K562 (cell line): ENCODE data around the gene RELA. TPM values are rescaled to one million over a fixed set of nuclear protein-coding genes. Genes with fewer than 3 reads are reported as not detected.
A peak's percentile ranks its signal among the peaks of the same experiment; 100 is the strongest.

ENCODE experiments used
- CREB3 ChIP-seq: fragments of 450-650 bp; conservative IDR thresholded peaks from 2 replicates; pipeline ENCODE4 v1.6.1; 2016; ENCODE audit warnings: missing genetic modification characterization, low read depth, mild to moderate bottlenecking, missing compliant biosample characterization, moderate library complexity
- CSDE1 ChIP-seq, 2 experiments: fragments of 450-650 bp; IDR thresholded peaks; 2 replicates each; pipeline ENCODE4 v1.6.1; 2016; ENCODE audit warnings: mild to moderate bottlenecking in 1 of 2
- DMBX1 ChIP-seq: fragments of 250-450 bp; sonication (Bioruptor Pico); IDR thresholded peaks from 2 replicates; pipeline ENCODE4 v1.8.0; 2022; ENCODE audit warnings: inconsistent platforms, mild to moderate bottlenecking, moderate library complexity, borderline replicate concordance
- ESRRB ChIP-seq: fragments of 250-450 bp; sonication (Bioruptor Pico); IDR thresholded peaks from 2 replicates; pipeline ENCODE4 v1.5.0; 2020; ENCODE audit warnings: mild to moderate bottlenecking, moderate library complexity, borderline replicate concordance
- KDM5B ChIP-seq: fragments of 200-600 bp; sonication (generic); IDR thresholded peaks from 2 replicates; pipeline ENCODE4 v1.6.1; 2012; ENCODE audit warnings: low read depth, mild to moderate bottlenecking, moderate library complexity, low read length, control low read depth, inconsistent platforms; ENCODE audit not compliant: insufficient replicate concordance
- MTA2 ChIP-seq: fragments of 450-650 bp; IDR thresholded peaks from 2 replicates; pipeline ENCODE4 v1.6.1; 2016; ENCODE audit warnings: low read depth
- NFE2 ChIP-seq: IDR thresholded peaks from 2 replicates; pipeline ENCODE4 v1.6.1; 2014; ENCODE audit warnings: antibody characterized with exemption, low read depth
- RAD21 ChIP-seq, 2 experiments: fragments of 250-450 bp in 1 of 2; fragments of 450-650 bp in 1 of 2; sonication (Bioruptor Pico) in 1 of 2; formaldehyde crosslinking in 1 of 2; IDR thresholded peaks in 1 of 2; conservative IDR thresholded peaks in 1 of 2; 2 replicates each; pipeline versions ENCODE4 v1.4.0 to v1.8.0; 2020 to 2022; ENCODE audit warnings: mild to moderate bottlenecking in 2 of 2, moderate library complexity in 1 of 2
- SMAD4 ChIP-seq: fragments of 250-450 bp; sonication (Bioruptor Pico); conservative IDR thresholded peaks from 2 replicates; pipeline ENCODE4 v1.8.0; 2021; ENCODE audit warnings: inconsistent platforms, mild to moderate bottlenecking, moderate library complexity
- U2AF2 ChIP-seq: fragments of 200-400 bp; formaldehyde crosslinking; optimal IDR thresholded peaks from 2 replicates; pipeline ENCODE3; 2017; ENCODE audit warnings: low read depth, mild to moderate bottlenecking, low read length
- XRCC5 ChIP-seq: fragments of 200-400 bp; formaldehyde crosslinking; IDR thresholded peaks from 2 replicates; pipeline ENCODE4 v1.6.1; 2017; ENCODE audit warnings: low read depth, mild to moderate bottlenecking, low read length
- ZBTB9 ChIP-seq: fragments of 450-650 bp; formaldehyde crosslinking; IDR thresholded peaks from 2 replicates; pipeline ENCODE4 v1.4.0; 2020; ENCODE audit warnings: mild to moderate bottlenecking, moderate library complexity
- ZNF76 ChIP-seq: fragments of 250-450 bp; sonication (Bioruptor Pico); IDR thresholded peaks from 2 replicates; pipeline ENCODE4 v1.4.0; 2020; ENCODE audit warnings: mild to moderate bottlenecking, moderate library complexity, borderline replicate concordance
- polyA plus RNA-seq, 8 experiments: library from polyadenylated mRNA; depleted of rRNA in 4 of 8; stranded (reverse) in 5 of 8; unstranded in 3 of 8; fragments of >200 nt; fragmentation: Nextera tagmentation in 2 of 8; fragmentation: Illumina TruSeq in 1 of 8; extraction: Ambion mirVana in 2 of 8; extraction: Trizol in 1 of 8; gene quantifications; 2 replicates each; pipeline versions ENCODE4 v1.2.1 to v1.2.3, GENCODE V29; 2011 to 2014; ENCODE audit warnings: inconsistent platforms in 1 of 8, missing spikeins in 1 of 8
- total RNA-seq, 7 experiments: library from RNA; depleted of rRNA in 6 of 7; stranded (reverse); fragments of >200 nt in 6 of 7; fragmentation: Illumina TruSeq in 2 of 7; extraction: Trizol in 2 of 7; gene quantifications; 2 replicates each; pipeline versions ENCODE4 v1.2.1 to v1.2.3, GENCODE V29; 2011 to 2021; ENCODE audit warnings: low replicate concordance in 1 of 7
- TF ChIP-seq, protein P1 (sequence below): sonication (generic); IDR thresholded peaks from 2 replicates; pipeline ENCODE4 v1.6.1; 2016
- TF ChIP-seq, protein P2 (sequence below): fragments of 250-450 bp; sonication (Bioruptor Pico); IDR thresholded peaks from 2 replicates; pipeline ENCODE4 v1.6.1; 2021; ENCODE audit warnings: mild to moderate bottlenecking
- TF ChIP-seq, protein P3 (sequence below): sonication (generic); formaldehyde crosslinking; IDR thresholded peaks from 2 replicates; pipeline ENCODE4 v1.8.1; 2023; ENCODE audit warnings: mild to moderate bottlenecking, missing genetic modification reagents
- TF ChIP-seq, protein P4 (sequence below): IDR thresholded peaks from 2 replicates; pipeline ENCODE4 v1.6.1; 2012; ENCODE audit warnings: low read depth, low read length, improper control_type of control experiment, borderline replicate concordance

The RELA gene
- total and polyA plus RNA-seq, 9 of the 15 experiments (the other 6 are each of a cell fraction or from before 2014, with no cell fraction given), result 6.0 to 67.4 (median 20.6) TPM

DNA sequence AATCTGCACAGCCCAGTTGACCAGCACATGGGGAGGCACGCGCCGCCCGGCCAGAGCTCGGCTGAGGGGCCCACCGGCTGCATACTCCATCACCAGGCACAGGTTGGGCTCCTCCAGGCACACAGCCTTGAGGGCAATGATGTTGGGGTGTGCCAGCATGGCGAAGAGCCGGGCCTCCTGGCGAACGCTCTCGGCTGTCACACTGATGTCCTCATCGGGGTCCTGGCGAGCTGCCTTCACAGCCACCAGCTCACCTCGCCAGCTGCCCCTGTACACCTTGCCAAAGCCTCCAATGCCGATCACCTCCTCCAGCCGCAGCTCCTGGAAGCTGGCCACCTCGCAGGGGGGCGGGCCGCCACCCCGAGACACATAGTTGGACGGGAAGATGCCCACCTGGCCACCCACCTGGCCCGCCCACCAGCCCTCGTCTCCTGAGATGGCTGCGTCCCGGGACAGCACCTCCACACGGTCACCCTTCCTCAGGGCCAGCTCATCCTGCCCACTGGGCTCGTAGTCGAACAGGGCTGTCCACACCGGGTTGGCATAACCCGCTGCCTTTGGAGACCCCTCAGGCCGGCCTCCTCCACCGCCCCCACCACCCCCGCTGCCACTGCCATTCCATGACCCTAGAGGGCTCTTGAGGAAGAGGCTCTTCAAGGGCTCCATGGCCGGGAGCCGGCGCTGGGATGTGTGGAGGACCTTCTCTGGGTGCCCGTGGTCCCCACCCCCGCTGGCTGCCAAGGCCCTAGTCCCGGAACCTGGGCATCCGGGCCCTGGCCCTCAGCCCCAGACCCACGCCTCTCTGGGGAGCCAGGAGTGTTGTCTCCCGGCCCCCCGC is 49.4 kb downstream of the RELA start (continued):
- TF ChIP-seq, protein P1, sequence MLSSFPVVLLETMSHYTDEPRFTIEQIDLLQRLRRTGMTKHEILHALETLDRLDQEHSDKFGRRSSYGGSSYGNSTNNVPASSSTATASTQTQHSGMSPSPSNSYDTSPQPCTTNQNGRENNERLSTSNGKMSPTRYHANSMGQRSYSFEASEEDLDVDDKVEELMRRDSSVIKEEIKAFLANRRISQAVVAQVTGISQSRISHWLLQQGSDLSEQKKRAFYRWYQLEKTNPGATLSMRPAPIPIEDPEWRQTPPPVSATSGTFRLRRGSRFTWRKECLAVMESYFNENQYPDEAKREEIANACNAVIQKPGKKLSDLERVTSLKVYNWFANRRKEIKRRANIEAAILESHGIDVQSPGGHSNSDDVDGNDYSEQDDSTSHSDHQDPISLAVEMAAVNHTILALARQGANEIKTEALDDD, result no peak
- no peak for TF ChIP-seq CSDE1 (IDR thresholded peaks at IDR 0.05)
- TF ChIP-seq SMAD4 (CRISPR knock-in tag), result no peak
- TF ChIP-seq, protein P2, sequence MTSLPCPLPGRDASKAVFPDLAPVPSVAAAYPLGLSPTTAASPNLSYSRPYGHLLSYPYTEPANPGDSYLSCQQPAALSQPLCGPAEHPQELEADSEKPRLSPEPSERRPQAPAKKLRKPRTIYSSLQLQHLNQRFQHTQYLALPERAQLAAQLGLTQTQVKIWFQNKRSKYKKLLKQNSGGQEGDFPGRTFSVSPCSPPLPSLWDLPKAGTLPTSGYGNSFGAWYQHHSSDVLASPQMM (CRISPR knock-in tag), result no peak
- no peak for TF ChIP-seq XRCC5
- no peak for TF ChIP-seq CREB3 (tag)
- no peak for TF ChIP-seq U2AF2
- TF ChIP-seq, protein P3, sequence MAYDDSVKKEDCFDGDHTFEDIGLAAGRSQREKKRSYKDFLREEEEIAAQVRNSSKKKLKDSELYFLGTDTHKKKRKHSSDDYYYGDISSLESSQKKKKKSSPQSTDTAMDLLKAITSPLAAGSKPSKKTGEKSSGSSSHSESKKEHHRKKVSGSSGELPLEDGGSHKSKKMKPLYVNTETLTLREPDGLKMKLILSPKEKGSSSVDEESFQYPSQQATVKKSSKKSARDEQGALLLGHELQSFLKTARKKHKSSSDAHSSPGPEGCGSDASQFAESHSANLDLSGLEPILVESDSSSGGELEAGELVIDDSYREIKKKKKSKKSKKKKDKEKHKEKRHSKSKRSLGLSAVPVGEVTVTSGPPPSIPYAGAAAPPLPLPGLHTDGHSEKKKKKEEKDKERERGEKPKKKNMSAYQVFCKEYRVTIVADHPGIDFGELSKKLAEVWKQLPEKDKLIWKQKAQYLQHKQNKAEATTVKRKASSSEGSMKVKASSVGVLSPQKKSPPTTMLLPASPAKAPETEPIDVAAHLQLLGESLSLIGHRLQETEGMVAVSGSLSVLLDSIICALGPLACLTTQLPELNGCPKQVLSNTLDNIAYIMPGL (CRISPR knock-in tag), result no peak
- TF ChIP-seq ZNF76 (CRISPR knock-in tag), result no peak
- TF ChIP-seq ESRRB (CRISPR knock-in tag), result no peak
- no peak for TF ChIP-seq NFE2
- TF ChIP-seq ZBTB9 (CRISPR knock-in tag), result no peak
- TF ChIP-seq KDM5B, result peak; percentile 26
- TF ChIP-seq DMBX1 (CRISPR knock-in tag), result no peak
- TF ChIP-seq, protein P4, sequence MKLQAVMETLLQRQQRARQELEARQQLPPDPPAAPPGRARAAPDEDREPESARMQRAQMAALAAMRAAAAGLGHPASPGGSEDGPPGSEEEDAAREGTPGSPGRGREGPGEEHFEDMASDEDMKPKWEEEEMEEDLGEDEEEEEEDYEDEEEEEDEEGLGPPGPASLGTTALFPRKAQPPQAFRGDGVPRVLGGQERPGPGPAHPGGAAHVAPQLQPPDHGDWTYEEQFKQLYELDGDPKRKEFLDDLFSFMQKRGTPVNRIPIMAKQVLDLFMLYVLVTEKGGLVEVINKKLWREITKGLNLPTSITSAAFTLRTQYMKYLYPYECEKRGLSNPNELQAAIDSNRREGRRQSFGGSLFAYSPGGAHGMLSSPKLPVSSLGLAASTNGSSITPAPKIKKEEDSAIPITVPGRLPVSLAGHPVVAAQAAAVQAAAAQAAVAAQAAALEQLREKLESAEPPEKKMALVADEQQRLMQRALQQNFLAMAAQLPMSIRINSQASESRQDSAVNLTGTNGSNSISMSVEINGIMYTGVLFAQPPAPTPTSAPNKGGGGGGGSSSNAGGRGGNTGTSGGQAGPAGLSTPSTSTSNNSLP, result no peak
- no peak for TF ChIP-seq RAD21 (CRISPR knock-in tag; conservative IDR thresholded peaks at IDR 0.05 in 1 of 2, IDR thresholded peaks at IDR 0.05 in 1 of 2)
- no peak for TF ChIP-seq MTA2
